Mesenchymal stem cell (in vitro differentiated cells and primary cell): ENCODE results near the gene GUCD1.

Experiments
- DNase-seq: peaks from one replicate; pipeline ENCODE4 v3.0.0-alpha.2; 2013
- H2AFZ ChIP-seq: one replicate; pipeline ENCODE4 v1.6.1; 2013; ENCODE audit warnings: low read depth, mild to moderate bottlenecking, control low read depth, inconsistent platforms, low read length, moderate library complexity
- H2AK5ac ChIP-seq: 2 replicates; pipeline ENCODE4 v1.6.1; 2013; ENCODE audit warnings: low read length, moderate library complexity, mild to moderate bottlenecking, inconsistent platforms; ENCODE audit not compliant: severe bottlenecking
- H2BK120ac ChIP-seq: one replicate; pipeline ENCODE4 v1.6.1; 2013; ENCODE audit warnings: low read depth, mild to moderate bottlenecking, inconsistent platforms, low read length, moderate library complexity
- H2BK12ac ChIP-seq, 2 experiments: one replicate each; pipeline ENCODE4 v1.6.1; 2013; ENCODE audit warnings: inconsistent platforms in 2 of 2, low read length in 2 of 2, mild to moderate bottlenecking in 2 of 2, moderate library complexity in 2 of 2, control low read depth in 1 of 2
- H2BK15ac ChIP-seq: one replicate; pipeline ENCODE4 v1.6.1; 2013; ENCODE audit warnings: mild to moderate bottlenecking, low read depth, inconsistent platforms; ENCODE audit not compliant: poor library complexity, severe bottlenecking
- H2BK5ac ChIP-seq: 2 replicates; pipeline ENCODE4 v1.6.1; 2013; ENCODE audit warnings: low read depth, mild to moderate bottlenecking, low read length, control low read depth, inconsistent platforms; ENCODE audit not compliant: poor library complexity, severe bottlenecking
- H3K14ac ChIP-seq, 2 experiments: one replicate each; pipeline ENCODE4 v1.6.1; 2013; ENCODE audit warnings: inconsistent platforms in 2 of 2, low read length in 2 of 2, control low read depth in 1 of 2, mild to moderate bottlenecking in 1 of 2, moderate library complexity in 1 of 2
- H3K18ac ChIP-seq, 2 experiments: one replicate each; pipeline ENCODE4 v1.6.1; 2013; ENCODE audit warnings: inconsistent platforms in 2 of 2, low read length in 2 of 2, control low read depth in 1 of 2, low read depth in 1 of 2, mild to moderate bottlenecking in 1 of 2
- H3K23ac ChIP-seq, 2 experiments: one replicate each; pipeline ENCODE4 v1.6.1; 2013; ENCODE audit warnings: inconsistent platforms in 2 of 2, low read length in 2 of 2, mild to moderate bottlenecking in 2 of 2, moderate library complexity in 2 of 2, control low read depth in 1 of 2
- H3K27ac ChIP-seq: 2 replicates; pipeline ENCODE4 v1.5.1; 2013; ENCODE audit warnings: mild to moderate bottlenecking, moderate library complexity, low read length, control low read depth, inconsistent platforms; ENCODE audit not compliant: poor library complexity, severe bottlenecking
- H3K27me3 ChIP-seq, 2 experiments: 2 replicates each; pipeline versions ENCODE4 v1.6.1 to v1.7.0; 2013; ENCODE audit warnings: low read length in 2 of 2, mild to moderate bottlenecking in 2 of 2, moderate library complexity in 2 of 2, control low read depth in 1 of 2, inconsistent platforms in 1 of 2; ENCODE audit not compliant: control insufficient read depth in 1 of 2, insufficient read depth in 1 of 2
- H3K36me3 ChIP-seq, 2 experiments: 2 replicates each; pipeline versions ENCODE4 v1.6.1 to v1.7.0; 2013; ENCODE audit warnings: low read length in 2 of 2, control low read depth in 1 of 2, inconsistent platforms in 1 of 2, low read depth in 1 of 2, mild to moderate bottlenecking in 1 of 2; ENCODE audit not compliant: insufficient read depth in 2 of 2, control insufficient read depth in 1 of 2
- H3K4ac ChIP-seq, 2 experiments: one replicate each; pipeline ENCODE4 v1.6.1; 2013; ENCODE audit warnings: inconsistent platforms in 2 of 2, low read length in 2 of 2, mild to moderate bottlenecking in 2 of 2, moderate library complexity in 2 of 2, control low read depth in 1 of 2, low read depth in 1 of 2
- H3K4me1 ChIP-seq: 2 replicates; pipeline ENCODE4 v1.6.1; 2013; ENCODE audit warnings: low read depth, low read length, control low read depth; ENCODE audit not compliant: control insufficient read depth, insufficient read depth
- H3K4me2 ChIP-seq: 2 replicates; pipeline ENCODE4 v1.6.1; 2013; ENCODE audit warnings: low read length, mild to moderate bottlenecking, inconsistent platforms; ENCODE audit not compliant: poor library complexity, severe bottlenecking
- H3K4me3 ChIP-seq, 2 experiments: 2 replicates each; pipeline versions ENCODE4 v1.5.1 to v1.7.0; 2013; ENCODE audit warnings: low read length in 2 of 2, mild to moderate bottlenecking in 2 of 2, control low read depth in 1 of 2, low read depth in 1 of 2; ENCODE audit not compliant: insufficient read depth in 1 of 2
- H3K79me1 ChIP-seq: replicated peaks from 2 replicates; pipeline ENCODE4 v1.6.1; 2013; ENCODE audit warnings: mild to moderate bottlenecking, control low read depth, low read length, inconsistent platforms; ENCODE audit not compliant: poor library complexity, severe bottlenecking
- H3K9ac ChIP-seq: 2 replicates; pipeline ENCODE4 v1.7.0; 2013; ENCODE audit warnings: mild to moderate bottlenecking, low read length, moderate library complexity
- H3K9me3 ChIP-seq: 2 replicates; pipeline ENCODE4 v1.7.0; 2013; ENCODE audit warnings: mild to moderate bottlenecking, low read length; ENCODE audit not compliant: control insufficient read depth
- H4K8ac ChIP-seq: one replicate; pipeline ENCODE4 v1.6.1; 2013; ENCODE audit warnings: inconsistent platforms, mild to moderate bottlenecking, low read length, moderate library complexity
- H4K91ac ChIP-seq: one replicate; pipeline ENCODE4 v1.6.1; 2013; ENCODE audit warnings: mild to moderate bottlenecking, low read length, inconsistent platforms
- WGBS: methylation state at CpG from one replicate; pipeline ENCODE4 v1.1.7; 2013; ENCODE audit warnings: mixed read lengths; 5-methylcytosine and 5-hydroxymethylcytosine counted together

The GUCD1 gene

GRCh38 chr22:24499706-24500276 lies 55.1 kb downstream of the GUCD1 start:
- H3K18ac ChIP-seq = no peak overlapping the region
- H3K23ac ChIP-seq = no peak overlapping the region
- H3K36me3 ChIP-seq = no peaks in the 10 kb centered on the region
- H2AK5ac ChIP-seq = no peak overlapping the region
- H4K91ac ChIP-seq = no peak overlapping the region
- no peak overlapping the region for H2BK5ac ChIP-seq
- peak overlapping the region in 1 of 2 experiments; percentile 13 for H3K4ac ChIP-seq
- peaks cover 11% of the 10 kb centered on the region for H3K4me1 ChIP-seq
- no peak overlapping the region for H4K8ac ChIP-seq
- no peak overlapping the region for H3K4me3 ChIP-seq
- no peak overlapping the region for H3K4me2 ChIP-seq
- H2BK120ac ChIP-seq = no peak overlapping the region
- no peaks in the 10 kb centered on the region for H3K9me3 ChIP-seq
- H3K79me1 ChIP-seq = no peaks in the 10 kb centered on the region
- H2BK15ac ChIP-seq = no peak overlapping the region
- DNase-seq = no peak
- H2BK12ac ChIP-seq = no peak overlapping the region
- H3K27me3 ChIP-seq = peaks cover 16 to 28% of the 10 kb centered on the region in 2 experiments
- no peak overlapping the region for H3K14ac ChIP-seq
- no peak overlapping the region for H3K27ac ChIP-seq
- 95% methylated on average over 10 of the region's 10 CpGs for WGBS
- no peak overlapping the region for H3K9ac ChIP-seq
- no peak overlapping the region for H2AFZ ChIP-seq

GRCh38 chr22:24498824-24499223 lies 56.1 kb downstream of the GUCD1 start:
- H2BK120ac ChIP-seq = no peak overlapping the region
- no peak overlapping the region for H3K4me2 ChIP-seq
- H3K36me3 ChIP-seq = no peaks in the 10 kb centered on the region
- H3K4ac ChIP-seq = no peak overlapping the region
- no peak overlapping the region for H2BK5ac ChIP-seq
- H4K91ac ChIP-seq = no peak overlapping the region
- H3K27ac ChIP-seq = no peak overlapping the region
- no peak overlapping the region for H3K14ac ChIP-seq
- H3K9me3 ChIP-seq = no peaks in the 10 kb centered on the region
- H4K8ac ChIP-seq = no peak overlapping the region
- H2BK15ac ChIP-seq = no peak overlapping the region
- no peak overlapping the region for H3K4me3 ChIP-seq
- no peak overlapping the region for H2BK12ac ChIP-seq
- 76% methylated on average over 11 of the region's 11 CpGs for WGBS
- H3K79me1 ChIP-seq = no peaks in the 10 kb centered on the region
- H3K18ac ChIP-seq = no peak overlapping the region
- no peak overlapping the region for H3K9ac ChIP-seq
- H2AK5ac ChIP-seq = no peak overlapping the region
- DNase-seq = no peak
- peaks cover 18% of the 10 kb centered on the region for H3K4me1 ChIP-seq
- peaks cover 23 to 38% of the 10 kb centered on the region in 2 experiments for H3K27me3 ChIP-seq
- no peak overlapping the region for H3K23ac ChIP-seq
- H2AFZ ChIP-seq = no peak overlapping the region

- H3K9me3 ChIP-seq = no peaks in the 10 kb centered on the region
- no peak overlapping the region for H3K18ac ChIP-seq
- H3K4ac ChIP-seq = no peak overlapping the region
- no peak overlapping the region for H3K14ac ChIP-seq
- H3K27ac ChIP-seq = no peak overlapping the region
- no peak overlapping the region for H4K8ac ChIP-seq
- no peak overlapping the region for H2BK120ac ChIP-seq
- no peak overlapping the region for H3K4me2 ChIP-seq
- peaks cover 27 to 43% of the 10 kb centered on the region in 2 experiments for H3K27me3 ChIP-seq
- H2BK5ac ChIP-seq = no peak overlapping the region
- H3K79me1 ChIP-seq = no peaks in the 10 kb centered on the region
- WGBS = 85% methylated on average over 2 of the region's 2 CpGs
- no peak overlapping the region for H2AFZ ChIP-seq
- H3K4me1 ChIP-seq = peaks cover 18% of the 10 kb centered on the region
- no peak overlapping the region for H2BK15ac ChIP-seq
- H4K91ac ChIP-seq = no peak overlapping the region
- H2AK5ac ChIP-seq = no peak overlapping the region
- H3K23ac ChIP-seq = no peak overlapping the region
- no peak overlapping the region for H2BK12ac ChIP-seq
- no peak overlapping the region for H3K4me3 ChIP-seq
- H3K36me3 ChIP-seq = no peaks in the 10 kb centered on the region
- no peak overlapping the region for H3K9ac ChIP-seq
- DNase-seq = no peak
These were observed 57.1 kb downstream of the GUCD1 start for GRCh38 chr22:24497841-24498258.

- peaks cover 18% of the 10 kb centered on the region for H3K4me1 ChIP-seq
- 73% methylated on average over 2 of the region's 2 CpGs for WGBS
- DNase-seq = no peak
- peaks cover 27 to 43% of the 10 kb centered on the region in 2 experiments for H3K27me3 ChIP-seq
- no peak overlapping the region for H3K23ac ChIP-seq
- no peak overlapping the region for H3K9ac ChIP-seq
- no peaks in the 10 kb centered on the region for H3K79me1 ChIP-seq
- no peak overlapping the region for H2BK12ac ChIP-seq
- no peak overlapping the region for H4K91ac ChIP-seq
- no peak overlapping the region for H3K18ac ChIP-seq
- H3K9me3 ChIP-seq = no peaks in the 10 kb centered on the region
- no peak overlapping the region for H4K8ac ChIP-seq
- H3K27ac ChIP-seq = no peak overlapping the region
- no peak overlapping the region for H3K4me2 ChIP-seq
- H3K36me3 ChIP-seq = no peaks in the 10 kb centered on the region
- H2AFZ ChIP-seq = no peak overlapping the region
- H2BK120ac ChIP-seq = no peak overlapping the region
- H2BK15ac ChIP-seq = no peak overlapping the region
- H2AK5ac ChIP-seq = no peak overlapping the region
- no peak overlapping the region for H3K14ac ChIP-seq
- H3K4me3 ChIP-seq = no peak overlapping the region
- no peak overlapping the region for H2BK5ac ChIP-seq
- no peak overlapping the region for H3K4ac ChIP-seq
These were observed 58.3 kb downstream of the GUCD1 start for GRCh38 chr22:24496661-24497060.
